HEK293 (cell line): ENCODE results near the gene LMCD1.

Experiments used
- CTCF ChIA-PET: fragments of 350-600 bp; formaldehyde crosslinking; extraction: SDS; loops from one replicate; lab custom pipeline; 2021; ENCODE audit warnings: antibody characterized with exemption; lab: Yijun Ruan, JAX
- POLR2A ChIA-PET: fragments of 300-600 bp; formaldehyde crosslinking; extraction: SDS; loops from one replicate; lab custom pipeline; 2020; ENCODE audit warnings: antibody characterized with exemption, inconsistent platforms; lab: Yijun Ruan, JAX
- H3K27ac ChIP-seq: fragments of 200-500 bp; sonication (Bioruptor generic); 2 replicates; pipeline ENCODE4 v1.5.1; 2014; ENCODE audit warnings: low read depth, low read length, control low read depth, inconsistent platforms; ENCODE audit errors: extremely low read depth
- H3K36me3 ChIP-seq, 2 experiments: fragments of 200-500 bp in 1 of 2; sonication (Bioruptor generic) in 1 of 2; 1 replicate in 1 of 2; 2 replicates in 1 of 2; pipeline ENCODE4 v1.5.1; 2014 to 2017; ENCODE audit warnings: inconsistent platforms in 2 of 2, low read length in 2 of 2; ENCODE audit not compliant: control insufficient read depth in 2 of 2, insufficient read depth in 1 of 2
- H3K4me1 ChIP-seq: fragments of 200-500 bp; sonication (Bioruptor generic); 2 replicates; pipeline ENCODE4 v1.5.1; 2014; ENCODE audit warnings: mild to moderate bottlenecking, low read length, inconsistent platforms; ENCODE audit not compliant: control insufficient read depth, insufficient read depth
- H3K4me3 ChIP-seq: 2 replicates; pipeline ENCODE4 v1.5.1; 2011; ENCODE audit warnings: low read depth, mild to moderate bottlenecking, control low read depth, low read length, moderate library complexity
- H3K9me3 ChIP-seq: fragments of 200-500 bp; sonication (Bioruptor generic); 2 replicates; pipeline ENCODE4 v1.5.1; 2014; ENCODE audit warnings: low read depth, low read length, inconsistent platforms; ENCODE audit not compliant: control insufficient read depth, insufficient read depth
- ATF2 ChIP-seq: fragments of 450-650 bp; formaldehyde crosslinking; IDR thresholded peaks from 2 replicates; pipeline ENCODE4 v1.5.1; 2016; ENCODE audit warnings: missing biosample characterization, missing genetic modification characterization, low read depth
- OVOL3 ChIP-seq: fragments of 450-650 bp; formaldehyde crosslinking; IDR thresholded peaks from 2 replicates; pipeline ENCODE4 v1.5.1; 2016; ENCODE audit warnings: missing biosample characterization, missing genetic modification characterization
- PBX3 ChIP-seq: sonication (generic); formaldehyde crosslinking; IDR thresholded peaks from 2 replicates; pipeline ENCODE4 v1.8.1; 2022; ENCODE audit warnings: mild to moderate bottlenecking, moderate library complexity, missing genetic modification reagents
- RBAK ChIP-seq: fragments of 450-650 bp; formaldehyde crosslinking; IDR thresholded peaks from 2 replicates; pipeline ENCODE4 v1.5.1; 2016; ENCODE audit warnings: missing biosample characterization, missing genetic modification characterization
- SALL2 ChIP-seq: fragments of 450-650 bp; formaldehyde crosslinking; IDR thresholded peaks from 2 replicates; pipeline ENCODE4 v1.5.0; 2017; ENCODE audit warnings: missing biosample characterization, mild to moderate bottlenecking, missing genetic modification characterization, borderline replicate concordance
- SCRT1 ChIP-seq: fragments of 450-650 bp; formaldehyde crosslinking; IDR thresholded peaks from 2 replicates; pipeline ENCODE4 v1.5.1; 2016; ENCODE audit warnings: missing biosample characterization, missing genetic modification characterization, borderline replicate concordance
- SCRT2 ChIP-seq: fragments of 450-650 bp; formaldehyde crosslinking; IDR thresholded peaks from 2 replicates; pipeline ENCODE4 v1.5.1; 2016; ENCODE audit warnings: missing biosample characterization, missing genetic modification characterization
- ZBTB20 ChIP-seq: fragments of 450-650 bp; formaldehyde crosslinking; IDR thresholded peaks from 2 replicates; pipeline ENCODE4 v1.5.1; 2016; ENCODE audit warnings: missing biosample characterization, missing genetic modification characterization
- ZBTB21 ChIP-seq: fragments of 450-650 bp; formaldehyde crosslinking; IDR thresholded peaks from 2 replicates; pipeline ENCODE4 v1.5.1; 2017; ENCODE audit warnings: missing biosample characterization, missing genetic modification characterization
- ZBTB48 ChIP-seq: fragments of 450-650 bp; formaldehyde crosslinking; IDR thresholded peaks from 2 replicates; pipeline ENCODE4 v1.5.1; 2016; ENCODE audit warnings: missing biosample characterization, missing genetic modification characterization
- ZNF148 ChIP-seq: fragments of 450-650 bp; formaldehyde crosslinking; IDR thresholded peaks from 2 replicates; pipeline ENCODE4 v1.5.0; 2017; ENCODE audit warnings: missing biosample characterization, missing genetic modification characterization, borderline replicate concordance
- ZNF37A ChIP-seq: fragments of 450-650 bp; IDR thresholded peaks from 2 replicates; pipeline ENCODE4 v1.5.1; 2018; ENCODE audit warnings: missing biosample characterization, missing genetic modification characterization
- ZNF398 ChIP-seq: fragments of 450-650 bp; formaldehyde crosslinking; IDR thresholded peaks from 2 replicates; pipeline ENCODE4 v1.5.1; 2017; ENCODE audit warnings: missing biosample characterization, missing genetic modification characterization
- ZNF433 ChIP-seq: fragments of 450-650 bp; formaldehyde crosslinking; IDR thresholded peaks from 2 replicates; pipeline ENCODE4 v1.5.1; 2016; ENCODE audit warnings: missing biosample characterization, missing genetic modification characterization, low read depth
- ZNF513 ChIP-seq: fragments of 450-650 bp; IDR thresholded peaks from 2 replicates; pipeline ENCODE4 v1.5.1; 2018; ENCODE audit warnings: missing biosample characterization, missing genetic modification characterization
- ZNF600 ChIP-seq: fragments of 450-650 bp; formaldehyde crosslinking; IDR thresholded peaks from 2 replicates; pipeline ENCODE4 v1.5.1; 2016; ENCODE audit warnings: missing biosample characterization, missing genetic modification characterization
- ZNF658 ChIP-seq: fragments of 450-650 bp; formaldehyde crosslinking; IDR thresholded peaks from 2 replicates; pipeline ENCODE4; 2016; ENCODE audit warnings: missing biosample characterization, missing genetic modification characterization

The LMCD1 gene

GRCh38 chr3:8599146-8599545 is 97.5 kb downstream of the LMCD1 start:
- POLR2A ChIA-PET: no interaction called here

GRCh38 chr3:8600457-8600856 is 98.8 kb downstream of the LMCD1 start:
- Histone ChIP-seq H3K36me3 (no peaks in the 10 kb centered on the region), H3K9me3 (no peaks in the 10 kb centered on the region), H3K27ac (no peak overlapping the region), H3K4me3 (no peak overlapping the region), H3K4me1 (no peaks in the 10 kb centered on the region)
- TF ChIP-seq ZNF37A (tag by site-specific recombination): no peak
- TF ChIP-seq PBX3 (CRISPR knock-in tag): no peak
- peak; percentile 79; the same call in 1 of the 2 replicates for TF ChIP-seq ZNF148
- peak; percentile 58; the same call in 1 of the 2 replicates for TF ChIP-seq ZNF658 (tag by site-specific recombination)
- TF ChIP-seq ZNF513: peak; percentile 91
- TF ChIP-seq ATF2 (tag by site-specific recombination): peak; percentile 64; the same call in 1 of the 2 replicates
- TF ChIP-seq ZBTB20: 0 out of 2 replicates have a peak, but pooled peaks have one; percentile 25
- no peak for TF ChIP-seq OVOL3 (tag by site-specific recombination)
- 0 out of 2 replicates have a peak, but pooled peaks have one; percentile 14 for TF ChIP-seq ZNF398 (tag by site-specific recombination)
- TF ChIP-seq ZBTB21 (tag by site-specific recombination): no peak
- TF ChIP-seq SALL2 (tag by site-specific recombination): peak; percentile 38; the same call in 1 of the 2 replicates
- POLR2A ChIA-PET: no interaction called here
- CTCF ChIA-PET: interaction anchor here (0.8 to 1.6 kb wide), 2 partner anchors 22 to 159 kb away, joined by 4 to 6 read pairs; no protein-coding TSS in a partner anchor

More at GRCh38 chr3:8599146-8599545, 97.5 kb downstream of the LMCD1 start:
- no peaks in the 10 kb centered on the region for H3K9me3 ChIP-seq
- no peak overlapping the region for H3K27ac ChIP-seq
- CTCF ChIA-PET: interaction anchor here (1.6 kb wide), 1 partner anchor 157 kb away, joined by 6 read pairs; no protein-coding TSS in a partner anchor
- H3K4me3 ChIP-seq: no peak overlapping the region
- no peaks in the 10 kb centered on the region for H3K4me1 ChIP-seq
- TF ChIP-seq ZBTB48 (no peak), SCRT1 (tag by site-specific recombination) (peak; percentile 78), ZNF600 (tag by site-specific recombination) (no peak), RBAK (tag by site-specific recombination) (no peak), SCRT2 (tag by site-specific recombination) (peak; percentile 83), ZNF433 (tag by site-specific recombination) (no peak)
- TF ChIP-seq, all 188 proteins: peak for 2
- H3K36me3 ChIP-seq: no peaks in the 10 kb centered on the region
